ENCODE data around the gene NPTXR.

NPTXR gene

GRCh38 chr22:38843657-38844314 is at the start of gene NPTXR:
Gene NPTXR, minus strand, starts transcription at chr22:38844028.
- no peak for DNase-seq

DNA sequence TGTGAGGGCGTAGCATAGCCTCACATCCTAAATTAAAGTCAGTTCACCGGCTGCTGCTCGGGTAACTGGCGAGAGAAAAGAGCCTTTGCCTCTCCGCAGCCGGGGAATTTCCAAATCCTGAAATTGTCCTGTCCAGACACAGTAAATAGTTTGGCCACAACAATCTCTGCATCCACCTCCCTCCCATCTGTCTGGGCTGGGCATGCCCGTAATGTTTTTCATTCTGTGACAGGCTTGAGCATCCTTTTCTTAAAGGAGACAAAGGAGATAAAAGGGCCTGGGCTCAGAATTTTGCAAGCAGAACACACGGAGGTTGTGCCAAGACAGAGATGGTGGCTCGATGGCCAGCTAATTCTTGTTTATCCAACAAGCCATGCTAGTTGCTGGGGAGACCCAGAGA is 47.4 kb upstream of the NPTXR start:
- no peak for DNase-seq

GRCh38 chr22:38890377-38890776 is 46.5 kb upstream of the NPTXR start:
- DNase-seq, result no peak

GRCh38 chr22:38886333-38886732 is 42.5 kb upstream of the NPTXR start:
- DNase-seq, result no peak

GRCh38 chr22:38882972-38883622 is 39.3 kb upstream of the NPTXR start:
- no peak for DNase-seq

DNA sequence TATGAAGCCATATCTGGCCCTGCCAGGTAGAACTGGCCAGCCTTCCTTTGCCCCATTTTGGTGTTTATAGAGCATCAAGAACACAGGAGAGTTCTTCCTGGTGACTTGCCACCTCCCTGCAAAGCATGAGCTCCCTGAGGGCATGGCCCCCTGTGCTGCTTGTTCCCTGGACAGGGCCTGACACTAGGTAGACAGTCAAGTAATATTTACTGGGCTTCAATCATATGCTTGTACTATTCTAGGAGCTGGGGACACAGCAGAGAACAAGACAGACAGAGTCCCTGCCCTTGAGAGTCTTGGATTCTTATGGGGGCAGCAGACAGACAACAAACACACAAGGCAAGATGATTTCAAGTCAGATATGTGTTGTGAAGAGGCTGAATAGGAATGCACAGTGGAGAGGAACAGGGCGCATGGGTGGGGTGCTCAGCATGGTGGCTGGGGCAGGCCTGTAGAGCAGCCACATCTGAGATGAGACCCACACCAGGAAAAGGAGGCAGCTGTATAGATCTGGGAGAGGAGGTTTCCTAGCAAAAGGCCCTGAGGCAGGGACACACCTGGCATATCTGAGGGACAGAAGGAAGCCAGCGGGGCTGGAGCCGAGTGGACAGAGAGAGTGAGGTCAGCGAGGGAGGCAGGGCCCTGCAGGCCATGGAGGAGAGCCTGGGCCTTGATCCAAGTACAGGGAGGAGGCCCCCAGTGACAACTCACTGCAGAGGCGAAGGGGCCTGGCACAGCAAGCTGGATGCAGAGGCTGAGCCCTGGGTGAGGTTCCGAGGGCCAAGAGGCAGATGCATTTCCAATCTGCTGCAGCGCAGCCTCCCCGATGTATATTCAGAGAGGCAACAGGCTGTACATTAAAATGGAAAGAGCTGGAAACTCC is 38.4 kb upstream of the NPTXR start:
- no peak for DNase-seq

- DNase-seq, result no peak
These were observed 37.6 kb upstream of the NPTXR start for GRCh38 chr22:38881464-38881871.

DNA sequence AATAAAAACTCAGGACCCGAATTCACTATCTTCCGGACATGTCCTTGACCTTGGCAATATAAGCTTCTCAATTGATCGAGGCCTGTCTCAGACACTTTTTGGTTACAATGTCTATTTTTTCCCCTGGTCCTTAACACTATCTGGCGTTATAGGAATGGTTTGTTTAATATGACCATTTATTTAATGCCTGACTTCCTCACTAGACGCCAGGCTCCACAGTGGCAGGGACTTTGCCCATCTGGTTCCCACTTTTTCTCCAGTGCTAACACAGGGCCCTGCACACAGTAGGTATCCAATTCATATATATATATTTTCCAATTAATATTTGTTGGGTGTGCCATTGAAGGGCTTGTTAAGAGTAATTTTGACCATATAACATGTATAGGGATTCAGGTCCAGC is 36.1 kb upstream of the NPTXR start:
- DNase-seq, result no peak

DNA sequence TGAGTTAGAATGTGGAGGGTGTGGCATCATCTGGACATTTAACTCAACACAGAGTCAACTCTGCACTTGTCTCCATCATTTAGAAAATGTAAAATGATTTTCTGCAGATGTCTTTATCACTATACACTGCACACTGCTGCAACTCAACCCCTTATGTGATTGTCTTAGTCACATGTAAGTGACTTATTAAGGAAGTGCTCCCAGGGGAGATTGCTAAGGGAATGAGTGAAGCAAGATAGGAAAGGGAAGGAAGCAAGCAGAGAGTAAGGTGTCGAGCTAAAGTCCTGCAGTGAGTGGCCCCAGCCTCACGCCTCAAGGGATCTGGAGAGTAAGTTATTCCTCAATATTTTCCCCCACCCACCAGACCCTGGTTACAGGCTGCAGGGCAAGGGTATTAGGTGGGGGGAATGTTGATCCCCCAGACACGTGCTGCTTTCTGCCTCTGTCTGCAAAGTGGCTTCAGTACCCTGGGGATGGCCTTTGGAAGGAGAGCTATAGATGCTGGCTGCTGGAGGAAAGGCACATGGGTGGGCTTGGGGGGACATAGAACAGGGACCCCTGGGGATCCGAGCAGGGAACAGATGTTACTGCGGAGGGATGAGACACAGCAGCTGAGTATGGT is 35.4 kb upstream of the NPTXR start:
- DNase-seq, result no peak

DNA sequence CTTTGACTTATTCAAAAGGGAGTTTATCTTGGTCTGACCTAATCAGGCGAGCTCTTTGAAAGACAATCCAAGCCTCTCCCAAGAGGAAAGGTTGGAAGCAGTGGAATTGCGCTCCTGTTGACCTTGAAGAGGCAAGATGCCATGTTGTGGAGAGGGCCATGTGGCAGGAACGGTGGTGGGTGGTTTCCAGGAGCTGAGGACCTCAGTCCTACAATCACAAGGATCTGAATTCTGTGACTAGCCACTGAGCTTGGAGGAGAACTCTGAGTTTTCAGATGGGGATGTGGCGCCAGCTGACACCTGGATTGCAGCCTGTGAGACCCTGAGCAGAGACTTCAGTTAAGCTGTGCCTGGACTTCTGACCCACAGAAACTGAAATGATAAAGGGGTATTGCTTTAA is 34.2 kb upstream of the NPTXR start:
- DNase-seq, result no peak

DNA sequence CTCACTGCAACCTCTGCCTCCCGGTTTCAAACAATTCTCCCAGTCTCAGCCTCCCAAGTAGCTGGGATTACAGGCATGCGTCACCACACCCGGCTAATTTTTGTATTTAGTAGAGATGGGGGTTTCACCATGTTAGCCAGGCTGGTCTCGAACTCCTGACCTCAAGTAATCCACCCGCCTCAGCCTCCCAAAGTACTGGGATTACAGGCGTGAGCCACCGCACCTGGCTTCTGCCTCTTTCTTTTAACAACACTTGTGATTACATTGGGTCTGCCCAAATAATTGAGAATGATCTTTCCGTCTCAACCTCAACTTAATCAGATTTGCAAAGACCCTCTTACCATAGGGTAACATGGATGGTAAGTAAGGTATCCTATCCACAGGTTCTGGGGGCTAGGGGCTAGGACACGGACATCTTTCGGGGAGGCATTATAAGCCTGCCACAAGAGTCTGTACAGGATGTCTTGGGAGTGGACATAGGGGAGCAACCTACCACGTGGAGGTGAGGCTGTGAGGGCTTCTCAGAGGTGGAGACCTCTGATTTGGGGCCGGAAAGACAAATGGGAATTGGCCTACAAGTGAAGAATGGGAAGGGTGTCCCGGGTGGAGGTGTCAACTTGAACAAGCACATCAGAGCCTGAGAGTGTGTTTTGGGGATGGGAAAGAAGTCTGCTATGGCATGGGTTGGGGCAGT is 30.8 kb upstream of the NPTXR start:
- DNase-seq, result no peak

DNA sequence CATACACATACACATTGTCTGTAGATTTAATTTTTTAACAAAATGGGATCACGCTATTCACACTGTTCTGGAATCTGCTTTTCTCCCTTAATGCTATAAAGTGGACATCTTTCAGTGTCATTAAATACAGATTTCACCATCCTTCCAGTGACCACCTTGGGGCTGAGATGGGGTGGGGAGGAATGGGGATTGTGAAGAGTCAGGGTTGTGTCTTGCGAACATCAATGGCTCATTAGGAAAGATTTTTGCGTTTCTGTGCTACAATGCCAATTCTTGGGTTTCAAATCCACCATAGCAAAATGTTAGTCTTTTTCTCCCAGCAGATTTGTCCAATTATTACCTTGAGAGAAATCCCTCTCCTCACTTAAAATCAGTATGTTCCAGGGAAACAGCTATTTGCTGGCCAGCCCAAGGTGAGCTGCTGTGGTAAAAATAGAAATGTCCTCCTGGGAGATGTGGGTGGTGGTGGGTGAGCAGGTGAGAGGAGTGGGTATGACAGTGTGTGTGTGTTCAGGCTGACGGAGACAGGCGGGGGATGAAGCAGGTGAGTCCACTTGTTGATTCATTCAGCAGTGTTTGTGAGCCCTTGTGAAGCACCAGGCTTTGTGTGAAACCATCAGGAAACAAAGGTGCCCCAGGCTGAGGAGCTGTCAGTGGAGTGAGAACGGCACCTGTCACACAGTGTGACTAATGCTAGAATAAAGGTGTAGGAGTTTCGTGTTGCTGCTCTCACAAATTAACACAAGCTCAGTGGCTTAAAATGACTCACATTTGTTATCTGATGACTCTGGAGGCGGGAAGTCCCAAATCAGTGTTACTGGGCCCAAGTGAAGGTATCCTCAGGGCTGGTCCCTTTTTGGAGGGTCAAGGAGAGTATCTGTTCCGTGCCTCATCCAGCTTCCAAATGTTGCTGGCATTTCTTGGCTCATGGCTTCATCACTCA is 29.9 kb upstream of the NPTXR start:
- DNase-seq, result peak; percentile 60

GRCh38 chr22:38872831-38873248 is 29.0 kb upstream of the NPTXR start:
- no peak for DNase-seq

DNA sequence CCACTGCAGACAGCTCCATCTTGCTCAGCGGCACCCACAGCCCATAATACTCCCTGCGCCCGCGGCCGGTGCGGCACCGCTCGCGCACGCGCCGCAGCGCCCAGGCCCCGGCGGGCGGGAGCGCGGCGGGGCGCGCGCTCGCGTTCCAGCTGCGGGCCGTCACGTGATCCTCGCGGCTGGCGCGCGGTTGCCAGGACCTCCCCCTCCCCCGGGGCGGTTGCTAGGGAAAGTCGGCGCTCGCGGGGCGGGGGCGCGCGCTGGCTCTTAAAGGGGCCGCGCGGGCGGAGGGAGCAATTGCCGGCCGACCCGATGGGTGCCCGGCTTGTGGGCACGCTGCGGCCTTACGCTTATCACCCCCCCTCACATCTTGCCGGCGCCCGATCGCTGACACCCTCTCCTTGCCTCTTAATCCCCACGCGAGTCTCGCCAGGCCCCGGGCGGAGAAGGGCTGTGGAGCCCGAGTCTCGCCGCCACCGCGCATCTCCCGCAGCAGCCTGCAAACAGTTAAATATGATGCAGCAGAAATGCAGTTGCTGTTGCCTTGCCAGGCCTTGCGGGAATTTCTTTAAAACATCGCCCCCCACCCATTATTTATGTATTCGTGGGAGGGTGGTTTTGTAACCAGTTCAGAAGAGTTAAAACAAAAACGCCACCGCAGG is 28.5 kb upstream of the NPTXR start, which contains the start of gene CBX6:
Gene CBX6, minus strand, starts transcription at position 45 of the 659 bp plus-strand sequence. Its CDS starts 26 bp downstream, at position 19.
- peak; percentile 93 for DNase-seq

- DNase-seq, result peak; percentile 37
These were observed 27.7 kb upstream of the NPTXR start for GRCh38 chr22:38871360-38872171.

DNA sequence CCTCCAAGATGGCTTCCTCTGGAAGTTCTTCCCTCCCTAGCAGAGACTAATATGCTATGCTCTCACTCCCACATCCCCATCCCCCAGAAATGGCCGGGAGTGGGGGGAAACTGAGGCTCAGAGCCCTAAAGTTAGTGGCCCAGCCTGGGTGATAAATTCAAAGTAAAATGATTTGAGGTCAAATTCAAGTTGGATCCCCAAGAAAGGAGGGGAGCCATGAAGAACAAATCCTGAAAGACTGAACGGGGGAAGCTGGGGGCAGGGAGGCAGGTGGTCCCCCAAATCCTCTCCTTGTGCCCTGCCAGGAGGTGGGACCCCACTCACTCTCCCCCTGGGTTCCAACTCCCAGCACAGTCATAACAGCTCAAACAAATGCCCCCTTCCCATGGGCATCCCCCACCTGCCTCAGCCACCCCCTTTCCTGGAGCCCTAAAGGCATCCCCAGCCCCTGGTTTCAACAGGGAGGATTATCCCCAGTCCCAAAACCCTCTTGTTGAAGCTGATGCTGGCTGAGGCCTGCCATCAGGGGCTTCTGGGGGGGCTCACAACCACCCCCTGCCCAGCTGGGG is 27.0 kb upstream of the NPTXR start:
- no peak for DNase-seq

DNA sequence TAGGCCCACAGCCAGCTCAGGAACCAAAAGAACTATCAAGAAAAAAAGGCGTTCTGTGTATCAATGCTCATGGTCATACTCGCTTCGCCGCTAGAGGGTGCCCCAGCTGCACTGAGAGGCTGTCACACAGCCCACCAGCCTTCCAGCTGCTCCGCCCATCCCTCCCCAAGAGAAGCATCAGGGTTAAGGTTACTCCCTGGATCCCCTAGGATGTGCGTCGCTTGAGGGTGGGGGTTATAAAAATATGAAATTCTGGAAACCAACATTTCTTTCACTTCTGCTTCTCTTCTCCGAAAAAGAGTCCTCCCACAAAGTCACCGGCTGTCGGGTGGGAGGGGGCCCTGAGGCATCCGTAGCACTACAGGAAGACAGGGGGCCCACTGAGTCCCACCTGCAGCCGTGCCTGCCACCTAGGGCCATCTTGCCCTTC is 26.5 kb upstream of the NPTXR start:
- peak; percentile 86 for DNase-seq

GRCh38 chr22:38869663-38870062 is 25.8 kb upstream of the NPTXR start:
- DNase-seq, result no peak

GRCh38 chr22:38868886-38869381 is 25.1 kb upstream of the NPTXR start:
- DNase-seq, result peak; percentile 83

Data from activated T-cell treated with anti-CD3 and anti-CD28 coated beads for 4 hours (primary cell).